GM23338 (cell line): ENCODE measurements around the gene TLR9. TPM values are rescaled to one million over a fixed set of nuclear protein-coding genes. Genes with fewer than 3 reads are reported as not detected.

Experiments used
- ATAC-seq: fragments of 200-7000 bp; cut with Tn5 transposase; 3 replicates; pipeline ENCODE4 v1.9.1; 2020
- DNase-seq: peaks from one replicate; pipeline ENCODE4 v3.0.0-alpha.2; 2015; ENCODE audit warnings: low spot score
- H2AFZ ChIP-seq: fragments of 200-600 bp; sonication (generic); 2 replicates; pipeline ENCODE4 v1.8.0; 2016; ENCODE audit warnings: antibody characterized with exemption, mild to moderate bottlenecking, moderate library complexity
- H3F3A ChIP-seq: fragments of 200-600 bp; sonication (generic); replicated peaks from 2 replicates; pipeline ENCODE4 v1.8.0; 2017; ENCODE audit warnings: antibody characterized with exemption, mixed run types, low read depth
- H3K27ac ChIP-seq: fragments of 200-600 bp; sonication (generic); 2 replicates; pipeline ENCODE4 v1.6.1; 2016; ENCODE audit warnings: low read depth
- H3K27me3 ChIP-seq: fragments of 200-600 bp; sonication (generic); 2 replicates; pipeline ENCODE4 v1.8.0; 2016; ENCODE audit warnings: mild to moderate bottlenecking, mixed run types, moderate library complexity; ENCODE audit not compliant: insufficient read depth
- H3K36me3 ChIP-seq: fragments of 200-600 bp; sonication (generic); 2 replicates; pipeline ENCODE4 v1.8.0; 2016; ENCODE audit warnings: mild to moderate bottlenecking; ENCODE audit not compliant: insufficient read depth
- H3K4me1 ChIP-seq: fragments of 200-600 bp; sonication (generic); 2 replicates; pipeline ENCODE4 v1.8.0; 2016; ENCODE audit warnings: mild to moderate bottlenecking, moderate library complexity; ENCODE audit not compliant: insufficient read depth
- H3K4me2 ChIP-seq: fragments of 200-600 bp; sonication (generic); 2 replicates; pipeline ENCODE4 v1.7.1; 2017; ENCODE audit warnings: mixed run types
- H3K4me3 ChIP-seq: fragments of 200-600 bp; sonication (generic); 2 replicates; pipeline ENCODE4 v1.6.1; 2016; ENCODE audit warnings: mixed run types
- H3K79me2 ChIP-seq: fragments of 200-600 bp; sonication (generic); replicated peaks from 2 replicates; pipeline ENCODE4 v1.8.0; 2017; ENCODE audit warnings: mild to moderate bottlenecking; ENCODE audit not compliant: insufficient read depth
- H3K9me2 ChIP-seq: fragments of 200-600 bp; sonication (generic); 2 replicates; pipeline ENCODE4 v1.8.0; 2017; ENCODE audit not compliant: insufficient read depth
- H4K20me1 ChIP-seq: fragments of 200-600 bp; sonication (generic); replicated peaks from 2 replicates; pipeline ENCODE4 v1.8.0; 2017; ENCODE audit warnings: mild to moderate bottlenecking; ENCODE audit not compliant: insufficient read depth
- H3K27ac Mint-ChIP-seq: 2 replicates; pipeline ENCODE4 v1.8.0; 2020; ENCODE audit warnings: inconsistent platforms, mild to moderate bottlenecking, moderate library complexity, mixed read lengths
- H3K27me3 Mint-ChIP-seq: 3 replicates; pipeline ENCODE4 v1.8.0; 2022; ENCODE audit warnings: low read depth, mild to moderate bottlenecking, moderate library complexity, mixed read lengths, inconsistent platforms; ENCODE audit not compliant: insufficient read depth, poor library complexity
- H3K36me3 Mint-ChIP-seq: 3 replicates; pipeline ENCODE4 v1.8.0; 2021; ENCODE audit warnings: low read depth, mild to moderate bottlenecking, inconsistent platforms, moderate library complexity, mixed read lengths
- H3K4me1 Mint-ChIP-seq: 3 replicates; pipeline ENCODE4 v1.8.0; 2020; ENCODE audit warnings: mild to moderate bottlenecking, inconsistent platforms, mixed read lengths
- H3K4me3 Mint-ChIP-seq: 3 replicates; pipeline ENCODE4 v1.8.0; 2021; ENCODE audit warnings: moderate library complexity, mild to moderate bottlenecking, inconsistent platforms, mixed read lengths
- H3K9me3 Mint-ChIP-seq: 3 replicates; pipeline ENCODE4 v1.8.0; 2020; ENCODE audit warnings: moderate library complexity, mild to moderate bottlenecking, inconsistent platforms, mixed read lengths
- CREB1 ChIP-seq: fragments of 250-450 bp; sonication (Bioruptor Pico); IDR thresholded peaks from 2 replicates; pipeline ENCODE4 v1.5.0; 2020; ENCODE audit warnings: low read depth, mild to moderate bottlenecking, moderate library complexity
- CTCF ChIP-seq, 2 experiments: fragments of 200-600 bp in 1 of 2; sonication (generic) in 1 of 2; conservative IDR thresholded peaks; 2 replicates each; pipeline versions ENCODE4 v1.5.1 to v1.6.1; 2016 to 2017; ENCODE audit warnings: antibody characterized with exemption in 2 of 2, low read depth in 2 of 2, mild to moderate bottlenecking in 2 of 2, moderate library complexity in 1 of 2
- ETS1 ChIP-seq: IDR thresholded peaks from 2 replicates; pipeline ENCODE4 v1.6.1; 2016; ENCODE audit warnings: antibody characterized with exemption
- EZH2 ChIP-seq: fragments of 200-600 bp; sonication (generic); IDR thresholded peaks from one replicate; pipeline ENCODE4 v1.8.0; 2017; ENCODE audit warnings: antibody characterized with exemption, mild to moderate bottlenecking, low read depth; ENCODE audit not compliant: unreplicated experiment
- EZH2phosphoT487 ChIP-seq: fragments of 200-600 bp; sonication (generic); IDR thresholded peaks from one replicate; pipeline ENCODE4 v1.8.1; 2018; ENCODE audit warnings: antibody characterized with exemption; ENCODE audit not compliant: unreplicated experiment
- JUNB ChIP-seq: IDR thresholded peaks from one replicate; pipeline ENCODE4 v1.6.1; 2016; ENCODE audit warnings: antibody characterized with exemption; ENCODE audit not compliant: unreplicated experiment
- NANOG ChIP-seq: IDR thresholded peaks from 2 replicates; pipeline ENCODE4 v1.6.1; 2016; ENCODE audit warnings: antibody characterized with exemption, borderline replicate concordance
- POLR2AphosphoS5 ChIP-seq: IDR thresholded peaks from 2 replicates; pipeline ENCODE4 v1.6.1; 2016; ENCODE audit warnings: antibody characterized with exemption, low read depth
- STAT1 ChIP-seq: IDR thresholded peaks from one replicate; pipeline ENCODE4 v1.6.1; 2016; ENCODE audit warnings: antibody characterized with exemption; ENCODE audit not compliant: unreplicated experiment
- ZNF462 ChIP-seq: fragments of 250-450 bp; sonication (Bioruptor Pico); IDR thresholded peaks from 2 replicates; pipeline ENCODE4 v1.5.0; 2020; ENCODE audit warnings: mild to moderate bottlenecking, moderate library complexity
- polyA plus RNA-seq: library from polyadenylated mRNA; unstranded; fragments of >200 nt; fragmentation: Nextera tagmentation; extraction: Ambion mirVana; gene quantifications from 2 replicates; pipeline ENCODE4 v1.2.1, GENCODE V29; 2016
- total RNA-seq: library from RNA; depleted of rRNA; stranded (reverse); fragments of >200 nt; shearing (Covaris generic); gene quantifications from 2 replicates; pipeline ENCODE4 v1.2.3, GENCODE V29; 2014
- TF ChIP-seq, protein P1 (sequence below): IDR thresholded peaks from one replicate; pipeline ENCODE4 v1.6.1; 2018; ENCODE audit warnings: antibody characterized with exemption; ENCODE audit not compliant: unreplicated experiment

Gene TLR9
- total and polyA plus RNA-seq, 2 experiments from 2014 or later: not detected

GRCh38 chr3:52176951-52177700 is 48.3 kb downstream of the TLR9 start:
- Histone ChIP-seq H3K27me3 (no peaks in the 10 kb centered on the region), H3F3A (no peaks in the 10 kb centered on the region), H3K27ac (no peak overlapping the region), H4K20me1 (no peaks in the 10 kb centered on the region), H3K9me2 (no peaks in the 10 kb centered on the region), H3K4me3 (no peak overlapping the region), H3K79me2 (no peaks in the 10 kb centered on the region), H2AFZ (no peak overlapping the region), H3K4me1 (no peaks in the 10 kb centered on the region), H3K36me3 (no peaks in the 10 kb centered on the region), H3K4me2 (no peak overlapping the region)
- Mint-ChIP-seq H3K9me3 (no peaks in the 10 kb centered on the region), H3K4me3 (no peak overlapping the region), H3K36me3 (no peaks in the 10 kb centered on the region), H3K27ac (no peak overlapping the region), H3K27me3 (peaks cover 4% of the 10 kb centered on the region), H3K4me1 (peaks cover 23% of the 10 kb centered on the region)
- TF ChIP-seq NANOG (no peak), EZH2 (no peak), EZH2phosphoT487 (no peak), POLR2AphosphoS5 (no peak), ETS1 (no peak), CREB1 (CRISPR knock-in tag) (no peak), CTCF (conservative IDR thresholded peaks at IDR 0.05; ENCODE audit: low read depth in 2 of 2) (no peak), JUNB (no peak), ZNF462 (CRISPR knock-in tag) (no peak), STAT1 (no peak)
- TF ChIP-seq, protein P1, sequence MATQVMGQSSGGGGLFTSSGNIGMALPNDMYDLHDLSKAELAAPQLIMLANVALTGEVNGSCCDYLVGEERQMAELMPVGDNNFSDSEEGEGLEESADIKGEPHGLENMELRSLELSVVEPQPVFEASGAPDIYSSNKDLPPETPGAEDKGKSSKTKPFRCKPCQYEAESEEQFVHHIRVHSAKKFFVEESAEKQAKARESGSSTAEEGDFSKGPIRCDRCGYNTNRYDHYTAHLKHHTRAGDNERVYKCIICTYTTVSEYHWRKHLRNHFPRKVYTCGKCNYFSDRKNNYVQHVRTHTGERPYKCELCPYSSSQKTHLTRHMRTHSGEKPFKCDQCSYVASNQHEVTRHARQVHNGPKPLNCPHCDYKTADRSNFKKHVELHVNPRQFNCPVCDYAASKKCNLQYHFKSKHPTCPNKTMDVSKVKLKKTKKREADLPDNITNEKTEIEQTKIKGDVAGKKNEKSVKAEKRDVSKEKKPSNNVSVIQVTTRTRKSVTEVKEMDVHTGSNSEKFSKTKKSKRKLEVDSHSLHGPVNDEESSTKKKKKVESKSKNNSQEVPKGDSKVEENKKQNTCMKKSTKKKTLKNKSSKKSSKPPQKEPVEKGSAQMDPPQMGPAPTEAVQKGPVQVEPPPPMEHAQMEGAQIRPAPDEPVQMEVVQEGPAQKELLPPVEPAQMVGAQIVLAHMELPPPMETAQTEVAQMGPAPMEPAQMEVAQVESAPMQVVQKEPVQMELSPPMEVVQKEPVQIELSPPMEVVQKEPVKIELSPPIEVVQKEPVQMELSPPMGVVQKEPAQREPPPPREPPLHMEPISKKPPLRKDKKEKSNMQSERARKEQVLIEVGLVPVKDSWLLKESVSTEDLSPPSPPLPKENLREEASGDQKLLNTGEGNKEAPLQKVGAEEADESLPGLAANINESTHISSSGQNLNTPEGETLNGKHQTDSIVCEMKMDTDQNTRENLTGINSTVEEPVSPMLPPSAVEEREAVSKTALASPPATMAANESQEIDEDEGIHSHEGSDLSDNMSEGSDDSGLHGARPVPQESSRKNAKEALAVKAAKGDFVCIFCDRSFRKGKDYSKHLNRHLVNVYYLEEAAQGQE: no peak
- no peak; the same call in 2 of the 3 replicates for ATAC-seq
- peak; percentile 32 for DNase-seq
